ENCODE data around the gene MYEF2.

DNA sequence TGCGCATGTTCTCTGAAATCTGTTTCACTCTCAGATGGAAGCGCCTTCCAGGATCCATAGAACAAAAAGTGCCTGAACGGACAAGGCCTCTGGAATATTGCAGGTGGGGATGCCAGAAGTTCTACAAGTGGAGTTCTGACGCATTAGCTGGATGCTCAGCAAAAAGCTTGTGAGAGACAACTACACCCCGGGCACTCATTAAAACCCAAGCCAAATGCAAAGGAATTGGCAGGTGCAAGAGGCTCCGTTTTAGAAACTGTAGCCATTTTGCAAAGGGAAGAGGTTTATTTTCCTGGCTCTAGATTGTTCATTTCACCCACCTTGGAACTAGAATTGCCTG is 92.5 kb downstream of the MYEF2 start:
- TF ChIP-seq CTCF (IDR thresholded peaks at IDR 0.05; ENCODE audit: low read depth, low read length, missing input control) (no peak), YY1 (IDR thresholded peaks at IDR 0.05) (no peak), JUND (IDR thresholded peaks at IDR 0.05) (no peak), EGR1 (IDR thresholded peaks at IDR 0.05; ENCODE audit: low read depth in 2 of 2) (no peak), RAD21 (IDR thresholded peaks at IDR 0.05) (no peak), TAF1 (conservative IDR thresholded peaks at IDR 0.05) (no peak), ZBTB33 (IDR thresholded peaks at IDR 0.05) (no peak)

Measured in liver (tissue), 3 donors.